Left lung (tissue), 10 donors: ENCODE results near the gene COL11A2. TPM values are rescaled to one million over a fixed set of nuclear protein-coding genes. Genes with fewer than 3 reads are reported as not detected.

Experiments
- ATAC-seq: fragments of 200-7000 bp; cut with Tn5 transposase; one replicate; pipeline ENCODE4 v1.9.1; 2020; ENCODE audit warnings: moderate library complexity
- DNase-seq, 4 donors: peaks; one replicate each; pipeline ENCODE4 v3.0.0-alpha.2; 2013 to 2020
- H3K27ac ChIP-seq, 2 donors: fragments of 200-600 bp; sonication (generic) in 1 of 2; one replicate each; pipeline versions ENCODE4 v1.5.0 to v1.8.0; 2020 to 2021
- H3K27me3 ChIP-seq, 2 donors: fragments of 200-600 bp; sonication (generic) in 1 of 2; one replicate each; pipeline versions ENCODE4 v1.5.0 to v1.8.0; 2020 to 2021
- H3K36me3 ChIP-seq, 2 donors: fragments of 200-600 bp; sonication (generic) in 1 of 2; one replicate each; pipeline versions ENCODE4 v1.5.0 to v1.8.0; 2020 to 2021
- H3K4me1 ChIP-seq, 2 donors: fragments of 200-600 bp; one replicate each; pipeline ENCODE4 v1.8.0; 2021
- H3K4me3 ChIP-seq, 2 donors: fragments of 200-600 bp; sonication (generic) in 1 of 2; one replicate each; pipeline versions ENCODE4 v1.5.0 to v1.8.0; 2020 to 2021; ENCODE audit warnings: mild to moderate bottlenecking in 1 of 2
- H3K9me3 ChIP-seq, 2 donors: fragments of 200-600 bp; sonication (generic) in 1 of 2; one replicate each; pipeline versions ENCODE4 v1.5.0 to v1.8.0; 2020 to 2021
- intact Hi-C, 2 donors: fragments of 100-400 bp; cut with DNase I; formaldehyde crosslinking; loops; one replicate each; pipeline versions ENCODE4 v1.11.2 to v1.14.2; 2022
- polyA plus RNA-seq, 6 donors: library from polyadenylated mRNA; unstranded; fragments of 120-200 nt; gene quantifications; one replicate each; pipeline ENCODE4 v1.2.1, GENCODE V29; 2013; ENCODE audit not compliant: insufficient read length in 6 of 6
- total RNA-seq, 2 donors: library from RNA; stranded (reverse); fragmentation: NEBNext Ultra II Directional; extraction: Animal tissue kit (Norgen Biotek cat#: 25700); gene quantifications; one replicate each; pipeline ENCODE4 v1.2.1, GENCODE V29; 2021
- TF ChIP-seq, protein P1 (sequence below), 2 donors: fragments of 200-600 bp; sonication (generic) in 1 of 2; IDR thresholded peaks; one replicate each; pipeline versions ENCODE4 v1.5.0 to v1.8.0; 2021; ENCODE audit warnings: antibody characterized with exemption in 2 of 2
- donor health status: DM: no; HTN: yes; CAD: no.
- donor health status: DM: no; HTN: no; CAD: no.

COL11A2 gene
- total and polyA plus RNA-seq, 8 donors = 0.45 to 9.5 (median 3.6) TPM

GRCh38 chr6:33168639-33169038 is 23.6 kb downstream of the COL11A2 start:
- no peak for ATAC-seq
- TF ChIP-seq, protein P1, sequence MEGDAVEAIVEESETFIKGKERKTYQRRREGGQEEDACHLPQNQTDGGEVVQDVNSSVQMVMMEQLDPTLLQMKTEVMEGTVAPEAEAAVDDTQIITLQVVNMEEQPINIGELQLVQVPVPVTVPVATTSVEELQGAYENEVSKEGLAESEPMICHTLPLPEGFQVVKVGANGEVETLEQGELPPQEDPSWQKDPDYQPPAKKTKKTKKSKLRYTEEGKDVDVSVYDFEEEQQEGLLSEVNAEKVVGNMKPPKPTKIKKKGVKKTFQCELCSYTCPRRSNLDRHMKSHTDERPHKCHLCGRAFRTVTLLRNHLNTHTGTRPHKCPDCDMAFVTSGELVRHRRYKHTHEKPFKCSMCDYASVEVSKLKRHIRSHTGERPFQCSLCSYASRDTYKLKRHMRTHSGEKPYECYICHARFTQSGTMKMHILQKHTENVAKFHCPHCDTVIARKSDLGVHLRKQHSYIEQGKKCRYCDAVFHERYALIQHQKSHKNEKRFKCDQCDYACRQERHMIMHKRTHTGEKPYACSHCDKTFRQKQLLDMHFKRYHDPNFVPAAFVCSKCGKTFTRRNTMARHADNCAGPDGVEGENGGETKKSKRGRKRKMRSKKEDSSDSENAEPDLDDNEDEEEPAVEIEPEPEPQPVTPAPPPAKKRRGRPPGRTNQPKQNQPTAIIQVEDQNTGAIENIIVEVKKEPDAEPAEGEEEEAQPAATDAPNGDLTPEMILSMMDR (IDR thresholded peaks at IDR 0.05) = no peak
- Histone ChIP-seq H3K27ac (no peak overlapping the region), H3K9me3 (no peaks in the 10 kb centered on the region), H3K36me3 (no peaks in the 10 kb centered on the region), H3K27me3 (no peaks in the 10 kb centered on the region), H3K4me3 (no peak overlapping the region), H3K4me1 (no peaks in the 10 kb centered on the region)
- intact Hi-C loops = loop anchor here in 1 of 2 donors (10.0 kb wide), 1 partner anchor 76 kb away; no protein-coding TSS in a partner anchor
- DNase-seq = no peak

DNA sequence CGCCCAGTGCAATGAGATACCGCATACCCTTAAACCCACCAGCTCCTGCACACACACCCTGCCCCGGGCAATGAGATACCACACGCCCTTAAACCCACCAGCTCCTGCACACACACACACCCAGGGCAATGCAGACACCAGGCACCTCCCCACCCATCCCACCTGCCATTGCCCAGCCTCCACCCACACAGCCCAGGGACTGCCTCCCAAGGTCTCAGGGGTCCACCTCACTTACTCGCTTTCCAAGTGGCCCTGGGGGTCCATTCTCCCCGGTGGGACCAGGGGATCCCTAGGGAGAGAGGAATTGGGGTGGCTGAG is 24.0 kb downstream of the COL11A2 start:
- Histone ChIP-seq H3K36me3 (no peaks in the 10 kb centered on the region), H3K27me3 (no peaks in the 10 kb centered on the region), H3K4me3 (no peak overlapping the region), H3K4me1 (no peaks in the 10 kb centered on the region), H3K27ac (no peak overlapping the region), H3K9me3 (no peaks in the 10 kb centered on the region)
- TF ChIP-seq, protein P1 (IDR thresholded peaks at IDR 0.05) = no peak
- intact Hi-C loops = loop anchor here in 1 of 2 donors (10.0 kb wide), 1 partner anchor 77 kb away; no protein-coding TSS in a partner anchor
- DNase-seq (no peak), ATAC-seq (no peak)

GRCh38 chr6:33167374-33168283 is 24.6 kb downstream of the COL11A2 start:
- H3K4me3 ChIP-seq = no peak overlapping the region
- ATAC-seq (no peak), DNase-seq (no peak)
- TF ChIP-seq, protein P1 (IDR thresholded peaks at IDR 0.05) = no peak
- no peaks in the 10 kb centered on the region for H3K36me3 ChIP-seq
- H3K4me1 ChIP-seq = no peaks in the 10 kb centered on the region
- no peaks in the 10 kb centered on the region for H3K27me3 ChIP-seq
- intact Hi-C loops = loop anchor here in 1 of 2 donors (10.0 kb wide), 1 partner anchor 77 kb away; no protein-coding TSS in a partner anchor
- no peaks in the 10 kb centered on the region for H3K9me3 ChIP-seq
- H3K27ac ChIP-seq = no peak overlapping the region

DNA sequence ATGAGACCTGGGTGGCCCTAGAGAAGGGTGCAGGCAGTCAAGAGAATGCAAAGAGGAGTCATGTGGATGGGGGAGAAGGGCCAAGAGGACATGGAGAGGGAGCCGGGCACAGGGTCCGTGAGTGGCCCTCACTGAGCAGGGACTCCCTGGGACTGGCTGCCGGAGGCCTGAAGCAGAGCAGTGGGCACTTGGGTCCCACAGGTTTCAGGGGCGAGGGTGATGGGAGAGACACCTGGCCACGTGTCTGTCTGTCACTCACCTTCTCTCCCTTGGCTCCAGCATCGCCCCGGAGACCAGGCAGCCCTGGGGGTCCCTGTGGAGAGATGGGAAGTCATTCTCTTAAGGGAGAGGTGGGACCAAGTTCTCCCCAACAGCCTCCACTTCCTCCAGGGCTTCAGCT is 25.5 kb downstream of the COL11A2 start:
- no peaks in the 10 kb centered on the region for H3K36me3 ChIP-seq
- peaks cover 0 to 4% of the 10 kb centered on the region in 2 donors for H3K4me1 ChIP-seq
- no peak overlapping the region for H3K27ac ChIP-seq
- H3K9me3 ChIP-seq = no peaks in the 10 kb centered on the region
- intact Hi-C loops = loop anchor here in 1 of 2 donors (10.0 kb wide), 1 partner anchor 78 kb away; no protein-coding TSS in a partner anchor
- ATAC-seq (no peak), DNase-seq (no peak)
- H3K4me3 ChIP-seq = no peak overlapping the region
- H3K27me3 ChIP-seq = no peaks in the 10 kb centered on the region
- TF ChIP-seq, protein P1 (IDR thresholded peaks at IDR 0.05) = no peak

DNA sequence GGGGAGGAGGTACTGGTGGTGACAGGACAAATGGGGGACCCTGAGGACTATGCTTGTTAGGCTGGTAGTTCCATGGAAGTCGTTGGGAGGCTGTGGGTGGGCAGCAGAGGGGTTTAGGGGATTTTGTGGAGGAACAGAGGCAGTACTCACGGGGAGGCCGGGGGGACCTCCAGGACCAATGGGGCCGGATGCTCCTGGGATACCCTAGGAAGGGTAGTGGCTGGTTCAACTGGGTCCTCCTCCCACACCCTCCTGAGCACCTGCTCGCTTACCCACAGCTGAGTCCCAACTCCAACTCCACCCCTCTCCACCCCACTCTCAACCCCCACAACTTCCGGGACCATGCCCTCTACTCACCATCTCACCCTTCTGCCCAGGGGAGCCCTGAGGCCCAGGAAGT is 25.9 kb downstream of the COL11A2 start:
- H3K4me1 ChIP-seq = peaks cover under 1 to 8% of the 10 kb centered on the region in 2 donors

More for the DNA sequence above, 25.9 kb downstream of the COL11A2 start:
- TF ChIP-seq, protein P1 (IDR thresholded peaks at IDR 0.05) = no peak
- no peaks in the 10 kb centered on the region for H3K36me3 ChIP-seq
- no peaks in the 10 kb centered on the region for H3K27me3 ChIP-seq
- DNase-seq (no peak), ATAC-seq (no peak)
- intact Hi-C loops = loop anchor here in 1 of 2 donors (10.0 kb wide), 1 partner anchor 78 kb away; no protein-coding TSS in a partner anchor
- H3K4me3 ChIP-seq = no peak overlapping the region
- no peak overlapping the region for H3K27ac ChIP-seq
- H3K9me3 ChIP-seq = no peaks in the 10 kb centered on the region
